GM12892 (cell line): ENCODE data around the gene UGT1A4.

Source experiments
- POLR2A ChIP-seq: IDR thresholded peaks from 2 replicates; pipeline ENCODE4 v1.6.1; 2011; ENCODE audit warnings: low read depth, low read length, control low read depth
- POLR2AphosphoS5 ChIP-seq: IDR thresholded peaks from 2 replicates; pipeline ENCODE4 v1.6.1; 2011; ENCODE audit warnings: low read depth, low read length, control low read depth
- TAF1 ChIP-seq: IDR thresholded peaks from 2 replicates; pipeline ENCODE4 v1.6.1; 2011; ENCODE audit warnings: low read depth, mild to moderate bottlenecking, control low read depth, low read length, borderline replicate concordance

DNA sequence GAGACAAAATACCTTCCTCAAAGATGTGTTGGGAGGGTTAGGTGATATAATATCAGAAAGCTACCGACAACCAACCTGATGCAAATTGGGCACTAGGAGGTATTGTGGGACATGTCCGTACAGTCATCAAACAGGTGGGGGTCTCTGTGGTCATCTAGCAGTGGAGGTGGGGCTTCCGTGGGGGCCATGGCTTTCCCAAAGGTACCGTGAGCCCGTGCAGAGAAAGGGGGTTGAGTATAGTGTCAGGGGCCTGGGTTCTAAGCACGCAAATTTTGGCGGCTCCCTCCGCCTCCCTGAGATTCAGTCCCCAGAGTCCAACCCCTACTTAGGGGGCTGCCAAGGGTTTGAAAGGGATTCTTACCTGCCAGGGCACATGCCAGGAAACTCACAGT lies 103.2 kb downstream of the UGT1A4 start:
- TF ChIP-seq POLR2AphosphoS5, result no peak
- no peak for TF ChIP-seq POLR2A
- no peak for TF ChIP-seq TAF1
